Activated CD4-positive, alpha-beta T cell treated with anti-CD3 and anti-CD28 coated beads for 1 hour (primary cell): ENCODE results near the gene UCHL3.

Source experiments
- DNase-seq: peaks from one replicate; pipeline ENCODE4 v3.0.0-alpha.2; 2020

The UCHL3 gene

GRCh38 chr13:75550159-75550567 is 572 bp downstream of the UCHL3 start:
- no peak for DNase-seq

- no peak for DNase-seq
These were observed 4.9 kb downstream of the UCHL3 start for GRCh38 chr13:75554464-75554863.

GRCh38 chr13:75554981-75555380 is 5.4 kb downstream of the UCHL3 start:
- no peak for DNase-seq

- DNase-seq: no peak
These were observed 6.2 kb downstream of the UCHL3 start for GRCh38 chr13:75555836-75556235.

GRCh38 chr13:75556961-75557360 is 7.4 kb downstream of the UCHL3 start:
- no peak for DNase-seq

GRCh38 chr13:75558145-75558840 is 8.7 kb downstream of the UCHL3 start:
- no peak for DNase-seq

GRCh38 chr13:75566658-75567057 is 17.1 kb downstream of the UCHL3 start:
- DNase-seq: no peak

GRCh38 chr13:75569576-75569975 is 20.0 kb downstream of the UCHL3 start:
- DNase-seq: no peak

GRCh38 chr13:75579529-75579928 is 29.9 kb downstream of the UCHL3 start:
- DNase-seq: no peak

GRCh38 chr13:75581874-75582640 is 32.5 kb downstream of the UCHL3 start:
- no peak for DNase-seq

- DNase-seq: no peak
These were observed 33.5 kb downstream of the UCHL3 start for GRCh38 chr13:75583091-75583490.

- DNase-seq: no peak
These were observed 35.6 kb downstream of the UCHL3 start for GRCh38 chr13:75585153-75585552.

GRCh38 chr13:75587679-75588078 is 38.1 kb downstream of the UCHL3 start:
- DNase-seq: no peak

- DNase-seq: no peak
These were observed 47.1 kb downstream of the UCHL3 start for GRCh38 chr13:75596657-75597182.

GRCh38 chr13:75600371-75600770 is 50.8 kb downstream of the UCHL3 start:
- DNase-seq: no peak

- no peak for DNase-seq
These were observed 53.4 kb downstream of the UCHL3 start for GRCh38 chr13:75603038-75603437.

GRCh38 chr13:75607447-75607846 is 57.9 kb downstream of the UCHL3 start:
- no peak for DNase-seq

GRCh38 chr13:75610466-75610865 is 60.9 kb downstream of the UCHL3 start:
- no peak for DNase-seq

- no peak for DNase-seq
These were observed 62.8 kb downstream of the UCHL3 start for GRCh38 chr13:75612354-75612753.

GRCh38 chr13:75617230-75617629 is 67.6 kb downstream of the UCHL3 start:
- no peak for DNase-seq

GRCh38 chr13:75618308-75618707 is 68.7 kb downstream of the UCHL3 start:
- DNase-seq: no peak

- no peak for DNase-seq
These were observed 70.4 kb downstream of the UCHL3 start for GRCh38 chr13:75620020-75620419.

GRCh38 chr13:75621147-75621546 is 71.6 kb downstream of the UCHL3 start:
- DNase-seq: no peak

- no peak for DNase-seq
These were observed 79.2 kb downstream of the UCHL3 start for GRCh38 chr13:75628801-75629200.
